MM.1S (cell line): ENCODE data around the gene CNTLN.

Source experiments
- DNase-seq: peaks from one replicate; pipeline ENCODE4 v3.0.0-alpha.2; 2015
- H2AFZ ChIP-seq: fragments of 300-600 bp; sonication (generic); 2 replicates; pipeline ENCODE4 v1.6.0; 2016; ENCODE audit warnings: antibody characterized with exemption, low read length
- H3F3A ChIP-seq: fragments of 300-600 bp; sonication (generic); 2 replicates; pipeline ENCODE4 v1.6.1; 2016; ENCODE audit warnings: mild to moderate bottlenecking, antibody characterized with exemption, low read length, moderate library complexity, mixed read lengths; ENCODE audit not compliant: insufficient read depth
- H3K27ac ChIP-seq: fragments of 300-600 bp; sonication (generic); 2 replicates; pipeline ENCODE4 v1.5.1; 2016; ENCODE audit warnings: mild to moderate bottlenecking, low read length
- H3K27me3 ChIP-seq: fragments of 300-600 bp; sonication (generic); replicated peaks from 2 replicates; pipeline ENCODE4 v1.6.0; 2016; ENCODE audit warnings: low read length; ENCODE audit not compliant: insufficient read depth
- H3K36me3 ChIP-seq: fragments of 300-600 bp; sonication (generic); replicated peaks from 2 replicates; pipeline ENCODE4 v1.6.1; 2016; ENCODE audit warnings: mild to moderate bottlenecking, low read length, mixed read lengths; ENCODE audit not compliant: insufficient read depth
- H3K4me1 ChIP-seq: fragments of 300-600 bp; sonication (generic); 2 replicates; pipeline ENCODE4 v1.6.1; 2016; ENCODE audit warnings: low read length, mixed read lengths
- H3K4me2 ChIP-seq: fragments of 300-600 bp; sonication (generic); 2 replicates; pipeline ENCODE4 v1.6.0; 2016; ENCODE audit warnings: low read depth, low read length
- H3K4me3 ChIP-seq: fragments of 300-600 bp; sonication (generic); 2 replicates; pipeline ENCODE4 v1.5.1; 2016; ENCODE audit warnings: low read length, mixed read lengths
- H3K79me2 ChIP-seq: fragments of 300-600 bp; sonication (generic); 2 replicates; pipeline ENCODE4 v1.6.1; 2016; ENCODE audit warnings: mixed run types, low read length, mixed read lengths
- H3K9ac ChIP-seq: fragments of 300-600 bp; sonication (generic); 2 replicates; pipeline ENCODE4 v1.6.1; 2016; ENCODE audit warnings: low read length, mixed read lengths
- H3K9me2 ChIP-seq: fragments of 300-600 bp; sonication (generic); replicated peaks from 2 replicates; pipeline ENCODE4 v1.6.1; 2016; ENCODE audit warnings: mild to moderate bottlenecking, low read length, mixed read lengths; ENCODE audit not compliant: insufficient read depth
- H3K9me3 ChIP-seq: fragments of 300-600 bp; sonication (generic); replicated peaks from 2 replicates; pipeline ENCODE4 v1.6.1; 2016; ENCODE audit warnings: mild to moderate bottlenecking, low read length, mixed read lengths; ENCODE audit not compliant: insufficient read depth
- H4K20me1 ChIP-seq: fragments of 300-600 bp; sonication (generic); 2 replicates; pipeline ENCODE4 v1.6.1; 2016; ENCODE audit warnings: mild to moderate bottlenecking, low read length, moderate library complexity, mixed read lengths; ENCODE audit not compliant: insufficient read depth
- CTCF ChIP-seq: fragments of 300-600 bp; sonication (generic); IDR thresholded peaks from 2 replicates; pipeline ENCODE4 v1.5.1; 2016; ENCODE audit warnings: antibody characterized with exemption, low read length, mixed read lengths
- EZH2 ChIP-seq: fragments of 300-600 bp; sonication (generic); optimal IDR thresholded peaks from 2 replicates; pipeline ENCODE3; 2017; ENCODE audit warnings: low read depth, mild to moderate bottlenecking, antibody characterized with exemption, low read length, mixed read lengths
- EZH2phosphoT487 ChIP-seq: fragments of 300-600 bp; sonication (generic); IDR thresholded peaks from 2 replicates; pipeline ENCODE4 v1.6.1; 2018; ENCODE audit warnings: antibody characterized with exemption, low read length

Gene CNTLN

GRCh38 chr9:17509151-17509550 is 374.3 kb downstream of the CNTLN start:
- no peak overlapping the region for H3K9ac ChIP-seq
- H3K4me3 ChIP-seq = no peak overlapping the region
- TF ChIP-seq EZH2phosphoT487 (no peak), EZH2 (no peak), CTCF (no peak)
- no peaks in the 10 kb centered on the region for H3K27me3 ChIP-seq
- H3F3A ChIP-seq = no peaks in the 10 kb centered on the region
- H3K27ac ChIP-seq = no peak overlapping the region
- H3K79me2 ChIP-seq = no peaks in the 10 kb centered on the region
- no peaks in the 10 kb centered on the region for H3K4me1 ChIP-seq
- H3K4me2 ChIP-seq = no peak overlapping the region
- DNase-seq = no peak
- H3K9me2 ChIP-seq = no peaks in the 10 kb centered on the region
- no peak overlapping the region for H2AFZ ChIP-seq
- H3K36me3 ChIP-seq = no peaks in the 10 kb centered on the region
- no peaks in the 10 kb centered on the region for H4K20me1 ChIP-seq
- no peaks in the 10 kb centered on the region for H3K9me3 ChIP-seq

- no peaks in the 10 kb centered on the region for H3K79me2 ChIP-seq
- no peaks in the 10 kb centered on the region for H3F3A ChIP-seq
- H3K4me1 ChIP-seq = no peaks in the 10 kb centered on the region
- no peaks in the 10 kb centered on the region for H4K20me1 ChIP-seq
- no peaks in the 10 kb centered on the region for H3K9me3 ChIP-seq
- H3K4me2 ChIP-seq = no peak overlapping the region
- H3K4me3 ChIP-seq = no peak overlapping the region
- TF ChIP-seq EZH2 = no peak
- no peak for TF ChIP-seq CTCF
- no peak for TF ChIP-seq EZH2phosphoT487
- H3K36me3 ChIP-seq = no peaks in the 10 kb centered on the region
- H3K9ac ChIP-seq = no peak overlapping the region
- no peak for DNase-seq
- no peaks in the 10 kb centered on the region for H3K9me2 ChIP-seq
- H3K27me3 ChIP-seq = no peaks in the 10 kb centered on the region
- no peak overlapping the region for H3K27ac ChIP-seq
- no peak overlapping the region for H2AFZ ChIP-seq
These were observed 374.9 kb downstream of the CNTLN start for GRCh38 chr9:17509701-17510100.

- DNase-seq = no peak
- no peaks in the 10 kb centered on the region for H3K79me2 ChIP-seq
- TF ChIP-seq CTCF = no peak
- no peak for TF ChIP-seq EZH2phosphoT487
- no peak for TF ChIP-seq EZH2
- no peak overlapping the region for H2AFZ ChIP-seq
- H3K27ac ChIP-seq = no peak overlapping the region
- no peaks in the 10 kb centered on the region for H3K27me3 ChIP-seq
- H3K9me3 ChIP-seq = no peaks in the 10 kb centered on the region
- no peaks in the 10 kb centered on the region for H3F3A ChIP-seq
- H3K36me3 ChIP-seq = no peaks in the 10 kb centered on the region
- no peaks in the 10 kb centered on the region for H3K9me2 ChIP-seq
- no peak overlapping the region for H3K9ac ChIP-seq
- no peak overlapping the region for H3K4me3 ChIP-seq
- no peak overlapping the region for H3K4me2 ChIP-seq
- H3K4me1 ChIP-seq = no peaks in the 10 kb centered on the region
- no peaks in the 10 kb centered on the region for H4K20me1 ChIP-seq
These were observed 384.9 kb downstream of the CNTLN start for GRCh38 chr9:17519761-17520160.
